ENCODE measurements around the gene PLCG2. TPM values are rescaled to one million over a fixed set of nuclear protein-coding genes. Genes with fewer than 3 reads are reported as not detected.

PLCG2 gene
- total RNA-seq, 1 experiment from 2014 or later = 6.0 TPM

- no peak for TF ChIP-seq CTCF (conservative IDR thresholded peaks at IDR 0.05)
- no CpG with 5 or more reads among the region's 7 CpGs for WGBS (ENCODE audit: extremely low coverage, insufficient read length, low lambda C conversion rate)
- H3K23me2 ChIP-seq (ENCODE audit: insufficient read length, low read depth, low read length, poor library complexity, severe bottlenecking) = no peaks in the 10 kb centered on the region
Measured at GRCh38 chr16:81770008-81770407, 9.1 kb upstream of the PLCG2 start.

More at GRCh38 chr16:81770008-81770407, 9.1 kb upstream of the PLCG2 start:
- H2BK120ac ChIP-seq (ENCODE audit: low read depth, low read length, poor library complexity, severe bottlenecking) = no peak overlapping the region
- Mint-ChIP-seq H3K27me3 (ENCODE audit: low read depth) (peaks cover 17% of the 10 kb centered on the region), H3K36me3 (ENCODE audit: insufficient read depth in 1 of 3, low read depth in 3 of 3) (peaks cover 0 to 4% (median 0%) of the 10 kb centered on the region in 3 experiments; a peak in 2 of 7 replicates), H3K27ac (no peak overlapping the region), H3K9me3 (peaks cover 0 to 3% of the 10 kb centered on the region in 2 experiments; a peak in 1 of 5 replicates), H3K4me1 (peaks cover 10 to 12% of the 10 kb centered on the region in 2 experiments), H3K4me3 (no peak overlapping the region)
- no peak overlapping the region for H4K5ac ChIP-seq (ENCODE audit: insufficient read length, low read depth, low read length)
- no peak overlapping the region for H3K23ac ChIP-seq (ENCODE audit: insufficient read length, low read depth, low read length)
- H2BK15ac ChIP-seq (ENCODE audit: low read depth, low read length) = no peak overlapping the region
- H3K4ac ChIP-seq (ENCODE audit: low read depth, low read length) = no peak overlapping the region
- no peak overlapping the region for H4K8ac ChIP-seq (replicated peaks; ENCODE audit: insufficient read length, low read depth, low read length)
- H3K14ac ChIP-seq (ENCODE audit: insufficient read depth, low read length) = no peak overlapping the region
- H2AK5ac ChIP-seq (ENCODE audit: insufficient read length, low read length) = no peak overlapping the region
- no peak overlapping the region for H2AFZ ChIP-seq (ENCODE audit: low read length)
- H3T11ph ChIP-seq (ENCODE audit: low read length) = no peak overlapping the region
- no peaks in the 10 kb centered on the region for H3K79me2 ChIP-seq (ENCODE audit: insufficient read depth, low read length)
- no peak overlapping the region for H3K56ac ChIP-seq (ENCODE audit: insufficient read length, low read depth, low read length)
- no peaks in the 10 kb centered on the region for H3K4me1 ChIP-seq (ENCODE audit: insufficient read depth, low read length)
- H4K91ac ChIP-seq (ENCODE audit: insufficient read length, low read depth, low read length) = no peak overlapping the region
- no peaks in the 10 kb centered on the region for H3K9me3 ChIP-seq (ENCODE audit: control insufficient read depth, low read depth, low read length)
- no peak overlapping the region for H3K27ac ChIP-seq (ENCODE audit: insufficient read length, low read depth, low read length)
- H2BK12ac ChIP-seq (ENCODE audit: insufficient read length, low read depth, low read length) = no peak overlapping the region
- no peak overlapping the region for H2BK5ac ChIP-seq (ENCODE audit: insufficient read length, low read length)
- H2BK20ac ChIP-seq (ENCODE audit: low read depth, low read length, poor library complexity, severe bottlenecking) = no peak overlapping the region
- H3K18ac ChIP-seq (ENCODE audit: insufficient read length, low read depth, low read length) = no peak overlapping the region
- H4K20me1 ChIP-seq (ENCODE audit: control insufficient read depth, insufficient read depth, insufficient read length) = no peaks in the 10 kb centered on the region
- no peaks in the 10 kb centered on the region for H3K27me3 ChIP-seq (ENCODE audit: insufficient read depth, low read length)
- no peak overlapping the region for H3K9ac ChIP-seq (ENCODE audit: extremely low read depth, insufficient read length, low read length)
- no peaks in the 10 kb centered on the region for H3K79me1 ChIP-seq (ENCODE audit: insufficient read depth, low read depth, low read length, poor library complexity, severe bottlenecking)
- no peak for DNase-seq
- H3K4me2 ChIP-seq (ENCODE audit: insufficient read depth, insufficient read length, low read length) = no peak overlapping the region
